HepG2 (cell line): ENCODE measurements around the gene TMEM170B. TPM values are rescaled to one million over a fixed set of nuclear protein-coding genes. Genes with fewer than 3 reads are reported as not detected.
A peak's percentile ranks its signal among the peaks of the same experiment; 100 is the strongest.

Experiments
- ARNT2 ChIP-seq: sonication (generic); formaldehyde crosslinking; IDR thresholded peaks from 2 replicates; pipeline ENCODE4 v1.8.0; 2022; ENCODE audit warnings: mild to moderate bottlenecking, low read depth, missing genetic modification reagents, moderate library complexity
- DPF2 ChIP-seq: sonication (generic); formaldehyde crosslinking; IDR thresholded peaks from 2 replicates; pipeline ENCODE4 v1.4.0; 2020; ENCODE audit warnings: mild to moderate bottlenecking, low read depth, missing genetic modification reagents, borderline replicate concordance
- DRAP1 ChIP-seq: IDR thresholded peaks from 2 replicates; pipeline ENCODE4 v1.6.1; 2016; ENCODE audit warnings: missing genetic modification reagents, missing compliant biosample characterization
- GZF1 ChIP-seq: sonication (generic); formaldehyde crosslinking; IDR thresholded peaks from 2 replicates; pipeline ENCODE4 v1.5.1; 2020; ENCODE audit warnings: mild to moderate bottlenecking, missing genetic modification reagents
- HNRNPUL1 ChIP-seq: fragments of 200-400 bp; formaldehyde crosslinking; IDR thresholded peaks from 2 replicates; pipeline ENCODE4 v1.6.1; 2017; ENCODE audit warnings: low read depth, mild to moderate bottlenecking, low read length, moderate library complexity
- ISL2 ChIP-seq: sonication (generic); formaldehyde crosslinking; IDR thresholded peaks from 2 replicates; pipeline ENCODE4 v1.5.0; 2020; ENCODE audit warnings: missing genetic modification reagents
- KLF11 ChIP-seq: IDR thresholded peaks from 2 replicates; pipeline ENCODE4 v1.6.1; 2016; ENCODE audit warnings: missing compliant biosample characterization
- KLF9 ChIP-seq: IDR thresholded peaks from 2 replicates; pipeline ENCODE4 v1.6.1; 2016; ENCODE audit warnings: low read depth
- LCORL ChIP-seq, 2 experiments: fragments of 450-650 bp in 1 of 2; sonication (generic) in 1 of 2; formaldehyde crosslinking in 1 of 2; IDR thresholded peaks; 2 replicates each; pipeline versions ENCODE4 v1.5.0 to v1.6.1; 2017 to 2020; ENCODE audit warnings: antibody characterized with exemption in 1 of 2, missing genetic modification reagents in 1 of 2
- MTA1 ChIP-seq: sonication (generic); formaldehyde crosslinking; IDR thresholded peaks from 2 replicates; pipeline ENCODE4 v1.4.0; 2020; ENCODE audit warnings: missing genetic modification reagents, mild to moderate bottlenecking, borderline replicate concordance
- NCOA2 ChIP-seq: sonication (generic); formaldehyde crosslinking; IDR thresholded peaks from 2 replicates; pipeline ENCODE4 v1.8.0; 2022; ENCODE audit warnings: inconsistent platforms
- NFE2L2 ChIP-seq: fragments of 150-350 bp; IDR thresholded peaks from 2 replicates; pipeline ENCODE4 v1.6.1; 2014; ENCODE audit warnings: low read length
- PAF1 ChIP-seq: IDR thresholded peaks from 2 replicates; pipeline ENCODE4 v1.6.1; 2016; ENCODE audit warnings: missing genetic modification reagents, missing compliant biosample characterization
- RBM22 ChIP-seq: fragments of 200-400 bp; formaldehyde crosslinking; optimal IDR thresholded peaks from 2 replicates; pipeline ENCODE3; 2017; ENCODE audit warnings: mild to moderate bottlenecking, low read length, moderate library complexity
- TSC22D2 ChIP-seq: sonication (generic); formaldehyde crosslinking; IDR thresholded peaks from 2 replicates; pipeline ENCODE4 v1.5.1; 2020; ENCODE audit warnings: missing genetic modification reagents, mild to moderate bottlenecking, borderline replicate concordance
- ZBTB20 ChIP-seq: sonication (generic); formaldehyde crosslinking; IDR thresholded peaks from 2 replicates; pipeline ENCODE4 v1.8.1; 2023; ENCODE audit warnings: missing genetic modification reagents, low read depth, mild to moderate bottlenecking, borderline replicate concordance
- ZNF12 ChIP-seq: sonication (generic); formaldehyde crosslinking; IDR thresholded peaks from 2 replicates; pipeline ENCODE4 v1.5.0; 2020; ENCODE audit warnings: missing genetic modification reagents
- ZNF138 ChIP-seq: sonication (generic); formaldehyde crosslinking; IDR thresholded peaks from 2 replicates; pipeline ENCODE4 v1.5.0; 2020; ENCODE audit warnings: mild to moderate bottlenecking, low read depth, missing genetic modification reagents
- ZNF260 ChIP-seq: sonication (generic); formaldehyde crosslinking; IDR thresholded peaks from 2 replicates; pipeline ENCODE4 v1.4.0; 2020; ENCODE audit warnings: missing genetic modification reagents, low read depth, mild to moderate bottlenecking, borderline replicate concordance
- ZNF274 ChIP-seq: sonication (generic); formaldehyde crosslinking; IDR thresholded peaks from 2 replicates; pipeline ENCODE4 v1.5.1; 2020; ENCODE audit warnings: mild to moderate bottlenecking, missing genetic modification reagents
- ZNF331 ChIP-seq: sonication (generic); formaldehyde crosslinking; IDR thresholded peaks from 2 replicates; pipeline ENCODE4 v1.4.0; 2020; ENCODE audit warnings: missing genetic modification reagents
- ZNF510 ChIP-seq: sonication (generic); formaldehyde crosslinking; IDR thresholded peaks from 2 replicates; pipeline ENCODE4 v1.4.0; 2020; ENCODE audit warnings: low read depth, mild to moderate bottlenecking, missing genetic modification reagents
- ZNF547 ChIP-seq: sonication (generic); formaldehyde crosslinking; IDR thresholded peaks from 2 replicates; pipeline ENCODE4 v1.5.1; 2020; ENCODE audit warnings: mild to moderate bottlenecking, missing genetic modification reagents
- ZNF615 ChIP-seq: sonication (generic); formaldehyde crosslinking; IDR thresholded peaks from 2 replicates; pipeline ENCODE4 v1.5.0; 2020; ENCODE audit warnings: mild to moderate bottlenecking, missing genetic modification reagents, borderline replicate concordance
- ZNF619 ChIP-seq: sonication (generic); formaldehyde crosslinking; IDR thresholded peaks from 2 replicates; pipeline ENCODE4 v1.4.0; 2020; ENCODE audit warnings: mild to moderate bottlenecking, missing genetic modification reagents
- ZNF629 ChIP-seq: sonication (generic); formaldehyde crosslinking; conservative IDR thresholded peaks from 2 replicates; pipeline ENCODE4 v1.5.0; 2020; ENCODE audit warnings: missing genetic modification reagents
- ZNF670 ChIP-seq: sonication (generic); formaldehyde crosslinking; IDR thresholded peaks from 2 replicates; pipeline ENCODE4 v1.8.0; 2022; ENCODE audit warnings: mild to moderate bottlenecking, missing genetic modification reagents, borderline replicate concordance
- ZSCAN31 ChIP-seq: sonication (generic); formaldehyde crosslinking; IDR thresholded peaks from 2 replicates; pipeline ENCODE4 v1.5.0; 2020; ENCODE audit warnings: low read depth, mild to moderate bottlenecking, missing genetic modification reagents
- polyA plus RNA-seq, 8 experiments: library from polyadenylated mRNA; depleted of rRNA in 3 of 8; stranded (reverse) in 7 of 8; unstranded in 1 of 8; fragments of >200 nt; fragmentation: Illumina TruSeq in 4 of 8; extraction: Trizol in 4 of 8; gene quantifications; 2 replicates each; pipeline versions ENCODE4 v1.2.1 to v1.2.3, GENCODE V29; 2011 to 2016; ENCODE audit warnings: low read depth in 4 of 8, missing spikeins in 1 of 8, mixed read lengths in 1 of 8; ENCODE audit not compliant: insufficient read depth in 1 of 8
- total RNA-seq, 5 experiments: library from RNA; depleted of rRNA; stranded (reverse); fragments of >200 nt; fragmentation: Illumina TruSeq; extraction: Trizol; gene quantifications; 2 replicates each; pipeline ENCODE4 v1.2.3, GENCODE V29; 2016; ENCODE audit warnings: low read depth in 1 of 5
- TF ChIP-seq, protein P1 (sequence below): sonication (generic); formaldehyde crosslinking; IDR thresholded peaks from 2 replicates; pipeline ENCODE4 v1.5.0; 2020; ENCODE audit warnings: missing genetic modification reagents

Gene TMEM170B
- total and polyA plus RNA-seq, 2 of the 13 experiments (the other 11 are each of a cell fraction or from before 2014, with no cell fraction given) = 3.3 to 9.4 TPM

DNA sequence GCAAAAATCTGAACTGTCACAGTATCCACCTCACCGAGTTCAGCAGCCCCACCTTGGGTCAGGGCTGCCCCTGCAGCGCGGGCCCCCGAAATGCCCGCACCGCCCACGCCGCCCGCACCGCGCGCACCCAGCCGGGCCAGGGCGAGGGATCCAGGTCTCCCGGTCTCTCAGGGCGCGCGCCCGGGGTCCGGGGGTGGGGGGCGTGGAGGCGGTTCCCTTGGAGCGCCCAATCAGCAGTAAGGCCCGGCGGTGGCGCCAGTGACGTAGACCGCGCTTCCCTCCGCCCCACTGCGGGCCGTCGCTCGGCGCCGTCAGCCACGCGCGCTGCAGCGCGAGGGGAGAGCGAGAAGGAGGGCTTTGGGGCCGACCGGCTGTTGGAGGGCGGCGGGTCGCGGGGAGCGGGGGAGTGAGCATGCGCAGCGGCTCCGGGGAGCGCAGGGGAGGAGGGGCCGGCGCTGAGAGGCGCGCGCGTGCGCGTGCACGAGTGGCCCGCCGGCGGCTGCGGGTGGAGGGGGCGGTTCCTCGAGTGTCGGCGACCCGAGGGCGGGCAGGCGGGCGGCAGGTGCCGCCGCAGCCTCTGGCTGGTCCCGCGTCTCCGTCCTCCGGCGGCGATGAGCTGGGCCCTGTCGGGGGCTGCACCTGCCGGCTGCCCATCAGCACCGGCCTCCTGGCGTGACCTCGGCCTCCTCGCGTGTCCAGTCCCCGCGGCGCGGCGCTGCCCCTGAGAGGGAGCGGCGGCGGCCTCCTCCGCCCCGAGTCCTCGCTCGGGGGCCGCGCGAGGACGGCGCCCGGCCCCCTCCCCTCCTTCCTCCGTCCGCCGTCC, at the start of gene TMEM170B (continued):
- TF ChIP-seq ARNT2 (peak; percentile 96), KLF11 (CRISPR knock-in tag) (no peak), RBM22 (no peak), GZF1 (0 out of 2 replicates have a peak, but pooled peaks have one; percentile 35), ZNF629 (peak; percentile 9; the same call in 1 of the 2 replicates), ZNF138 (CRISPR knock-in tag) (no peak), ZBTB20 (CRISPR knock-in tag) (no peak), ISL2 (CRISPR knock-in tag) (no peak; the same call in 1 of the 2 replicates), ZNF274 (CRISPR knock-in tag) (no peak; the same call in 1 of the 2 replicates), HNRNPUL1 (peak; percentile 76; the same call in 1 of the 2 replicates), ZNF670 (CRISPR knock-in tag) (0 out of 2 replicates have a peak, but pooled peaks have one; percentile 54), MTA1 (CRISPR knock-in tag) (peak; percentile 96), ZSCAN31 (CRISPR knock-in tag) (no peak), ZNF619 (CRISPR knock-in tag) (no peak; the same call in 1 of the 2 replicates), ZNF510 (no peak), ZNF12 (CRISPR knock-in tag) (peak; percentile 20; the same call in 1 of the 2 replicates), ZNF331 (CRISPR knock-in tag) (peak; percentile 91), NCOA2 (CRISPR knock-in tag) (no peak), ZNF547 (CRISPR knock-in tag) (peak; percentile 70; the same call in 1 of the 2 replicates), TSC22D2 (CRISPR knock-in tag) (no peak), ZNF260 (no peak), DPF2 (CRISPR knock-in tag) (no peak), KLF9 (CRISPR knock-in tag) (no peak), PAF1 (CRISPR knock-in tag) (no peak), ZNF615 (CRISPR knock-in tag) (no peak), DRAP1 (peak; percentile 72; the same call in 1 of the 2 replicates), LCORL (IDR thresholded peaks at IDR 0.05) (no peak), LCORL (CRISPR knock-in tag; IDR thresholded peaks at IDR 0.05) (peak; percentile 66), NFE2L2 (no peak)
- TF ChIP-seq, protein P1, sequence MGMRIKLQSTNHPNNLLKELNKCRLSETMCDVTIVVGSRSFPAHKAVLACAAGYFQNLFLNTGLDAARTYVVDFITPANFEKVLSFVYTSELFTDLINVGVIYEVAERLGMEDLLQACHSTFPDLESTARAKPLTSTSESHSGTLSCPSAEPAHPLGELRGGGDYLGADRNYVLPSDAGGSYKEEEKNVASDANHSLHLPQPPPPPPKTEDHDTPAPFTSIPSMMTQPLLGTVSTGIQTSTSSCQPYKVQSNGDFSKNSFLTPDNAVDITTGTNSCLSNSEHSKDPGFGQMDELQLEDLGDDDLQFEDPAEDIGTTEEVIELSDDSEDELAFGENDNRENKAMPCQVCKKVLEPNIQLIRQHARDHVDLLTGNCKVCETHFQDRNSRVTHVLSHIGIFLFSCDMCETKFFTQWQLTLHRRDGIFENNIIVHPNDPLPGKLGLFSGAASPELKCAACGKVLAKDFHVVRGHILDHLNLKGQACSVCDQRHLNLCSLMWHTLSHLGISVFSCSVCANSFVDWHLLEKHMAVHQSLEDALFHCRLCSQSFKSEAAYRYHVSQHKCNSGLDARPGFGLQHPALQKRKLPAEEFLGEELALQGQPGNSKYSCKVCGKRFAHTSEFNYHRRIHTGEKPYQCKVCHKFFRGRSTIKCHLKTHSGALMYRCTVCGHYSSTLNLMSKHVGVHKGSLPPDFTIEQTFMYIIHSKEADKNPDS (CRISPR knock-in tag) = no peak
